Keratinocyte (primary cell): ENCODE measurements around the gene ENKUR. TPM values are rescaled to one million over a fixed set of nuclear protein-coding genes. Genes with fewer than 3 reads are reported as not detected.

Experiments
- DNase-seq: peaks from one replicate; pipeline ENCODE4 v3.0.0-alpha.2; 2011; ENCODE audit warnings: low read depth, missing footprints, low spot score
- FAIRE-seq: peaks from 2 replicates; lab custom pipeline; 2011; peaks lifted over from hg19 to GRCh38; lab: Jason Lieb, UNC
- H2AFZ ChIP-seq: 2 replicates; pipeline ENCODE4 v1.6.0; 2012; ENCODE audit warnings: low read length, control low read depth, inconsistent platforms; ENCODE audit not compliant: control insufficient read depth
- H3K27ac ChIP-seq: 2 replicates; pipeline ENCODE4 v1.5.1; 2011; ENCODE audit warnings: low read length; ENCODE audit not compliant: control insufficient read depth, insufficient read depth
- H3K27me3 ChIP-seq: 3 replicates; pipeline ENCODE4 v1.6.0; 2011; ENCODE audit warnings: low read length; ENCODE audit not compliant: control insufficient read depth, insufficient read depth; ENCODE audit errors: extremely low read depth
- H3K36me3 ChIP-seq, 2 experiments: 2 replicates in 1 of 2; 3 replicates in 1 of 2; pipeline ENCODE4 v1.5.1; 2011; ENCODE audit warnings: low read length in 2 of 2, mild to moderate bottlenecking in 1 of 2; ENCODE audit not compliant: control insufficient read depth in 2 of 2, insufficient read depth in 2 of 2; ENCODE audit errors: extremely low read depth in 1 of 2
- H3K4me1 ChIP-seq: 3 replicates; pipeline ENCODE4 v1.5.1; 2011; ENCODE audit warnings: low read length; ENCODE audit not compliant: control insufficient read depth, insufficient read depth; ENCODE audit errors: extremely low read depth
- H3K4me2 ChIP-seq: 3 replicates; pipeline ENCODE4 v1.6.0; 2011; ENCODE audit warnings: low read depth, low read length; ENCODE audit not compliant: control insufficient read depth, insufficient read depth; ENCODE audit errors: extremely low read depth
- H3K4me3 ChIP-seq, 3 experiments: fragments of 200-600 bp in 1 of 3; sonication (generic) in 1 of 3; 2 replicates in 2 of 3; 3 replicates in 1 of 3; pipeline ENCODE4 v1.5.1; 2011 to 2016; ENCODE audit warnings: low read length in 3 of 3, mild to moderate bottlenecking in 3 of 3, control low read depth in 2 of 3, inconsistent platforms in 1 of 3, low read depth in 1 of 3, mixed read lengths in 1 of 3, mixed run types in 1 of 3, moderate library complexity in 1 of 3; ENCODE audit not compliant: control insufficient read depth in 2 of 3, insufficient read depth in 2 of 3; ENCODE audit errors: extremely low read depth in 1 of 3
- H3K79me2 ChIP-seq: 2 replicates; pipeline ENCODE4 v1.6.0; 2012; ENCODE audit warnings: low read length; ENCODE audit not compliant: control insufficient read depth, insufficient read depth
- H3K9ac ChIP-seq: 3 replicates; pipeline ENCODE4 v1.6.0; 2011; ENCODE audit warnings: low read length; ENCODE audit not compliant: control insufficient read depth, insufficient read depth; ENCODE audit errors: extremely low read depth
- H3K9me1 ChIP-seq: 3 replicates; pipeline ENCODE4 v1.6.0; 2011; ENCODE audit warnings: low read length; ENCODE audit not compliant: control insufficient read depth, insufficient read depth; ENCODE audit errors: extremely low read depth
- H3K9me3 ChIP-seq: 2 replicates; pipeline ENCODE4 v1.5.1; 2012; ENCODE audit warnings: low read depth, low read length; ENCODE audit not compliant: control insufficient read depth
- H4K20me1 ChIP-seq: 3 replicates; pipeline ENCODE4 v1.6.0; 2011; ENCODE audit warnings: low read length; ENCODE audit not compliant: control insufficient read depth, insufficient read depth; ENCODE audit errors: extremely low read depth
- EZH2 ChIP-seq: IDR thresholded peaks from one replicate; pipeline ENCODE4 v1.6.1; 2012; ENCODE audit warnings: inconsistent platforms, mild to moderate bottlenecking, low read length, moderate library complexity
- dilution Hi-C: fragments of 300-500 bp; cut with MboI; formaldehyde crosslinking; loops from one replicate; pipeline ENCODE4 v1.7.0; 2020; ENCODE audit warnings: low sequenced_read_pairs; ENCODE audit not compliant: extremely low pct_ligation_motif_present
- polyA plus RNA-seq, 5 experiments: library from polyadenylated mRNA; depleted of rRNA in 3 of 5; stranded (reverse) in 3 of 5; stranded (forward) in 1 of 5; unstranded in 1 of 5; fragments of >200 nt; gene quantifications; 1 replicate in 1 of 5; 2 replicates in 3 of 5; 3 replicates in 1 of 5; pipeline versions ENCODE4 v1.2.1 to v1.2.3, GENCODE V29; 2011 to 2012; ENCODE audit warnings: missing spikeins in 2 of 5, low read depth in 1 of 5, low replicate concordance in 1 of 5
- TF ChIP-seq, protein P1 (sequence below), 3 experiments: IDR thresholded peaks in 1 of 3; conservative IDR thresholded peaks in 1 of 3; optimal IDR thresholded peaks in 1 of 3; 2 replicates in 2 of 3; 3 replicates in 1 of 3; pipeline versions ENCODE3 to v1.5.1; 2011; ENCODE audit warnings: low read length in 3 of 3, mild to moderate bottlenecking in 3 of 3, moderate library complexity in 2 of 3, control low read depth in 1 of 3, inconsistent platforms in 1 of 3; ENCODE audit not compliant: insufficient read depth in 2 of 3; ENCODE audit errors: extremely low read depth in 1 of 3

Gene ENKUR
- polyA plus RNA-seq, 1 donor (not counting 4 experiments of a cell fraction or from before 2014, with no cell fraction given) = 0.03 TPM

DNA sequence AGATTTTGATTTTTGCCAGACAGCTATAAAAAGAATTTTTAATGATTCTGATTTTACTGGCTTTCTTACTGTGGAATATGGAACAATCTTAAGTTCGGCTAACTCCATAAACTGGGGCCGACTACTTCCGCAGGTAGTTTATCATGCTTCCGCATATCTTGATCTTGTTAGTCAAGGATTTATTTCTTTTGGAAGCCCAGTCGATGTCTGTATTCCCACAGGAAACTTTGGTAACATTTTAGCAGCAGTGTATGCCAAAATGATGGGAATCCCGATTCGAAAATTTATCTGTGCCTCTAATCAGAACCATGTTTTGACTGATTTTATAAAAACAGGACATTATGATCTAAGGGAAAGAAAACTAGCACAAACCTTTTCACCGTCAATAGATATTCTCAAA lies 8.6 kb upstream of the ENKUR start:
- dilution Hi-C loops = no loop called here
- H3K27ac ChIP-seq = no peak overlapping the region
- H2AFZ ChIP-seq = no peak overlapping the region
- H4K20me1 ChIP-seq = no peaks in the 10 kb centered on the region
- no peaks in the 10 kb centered on the region for H3K4me1 ChIP-seq
- no peaks in the 10 kb centered on the region for H3K79me2 ChIP-seq
- H3K27me3 ChIP-seq = no peaks in the 10 kb centered on the region
- H3K36me3 ChIP-seq = no peaks in the 10 kb centered on the region
- FAIRE-seq = no peak
- no peak overlapping the region for H3K9ac ChIP-seq
- no peaks in the 10 kb centered on the region for H3K9me1 ChIP-seq
- TF ChIP-seq, protein P1, sequence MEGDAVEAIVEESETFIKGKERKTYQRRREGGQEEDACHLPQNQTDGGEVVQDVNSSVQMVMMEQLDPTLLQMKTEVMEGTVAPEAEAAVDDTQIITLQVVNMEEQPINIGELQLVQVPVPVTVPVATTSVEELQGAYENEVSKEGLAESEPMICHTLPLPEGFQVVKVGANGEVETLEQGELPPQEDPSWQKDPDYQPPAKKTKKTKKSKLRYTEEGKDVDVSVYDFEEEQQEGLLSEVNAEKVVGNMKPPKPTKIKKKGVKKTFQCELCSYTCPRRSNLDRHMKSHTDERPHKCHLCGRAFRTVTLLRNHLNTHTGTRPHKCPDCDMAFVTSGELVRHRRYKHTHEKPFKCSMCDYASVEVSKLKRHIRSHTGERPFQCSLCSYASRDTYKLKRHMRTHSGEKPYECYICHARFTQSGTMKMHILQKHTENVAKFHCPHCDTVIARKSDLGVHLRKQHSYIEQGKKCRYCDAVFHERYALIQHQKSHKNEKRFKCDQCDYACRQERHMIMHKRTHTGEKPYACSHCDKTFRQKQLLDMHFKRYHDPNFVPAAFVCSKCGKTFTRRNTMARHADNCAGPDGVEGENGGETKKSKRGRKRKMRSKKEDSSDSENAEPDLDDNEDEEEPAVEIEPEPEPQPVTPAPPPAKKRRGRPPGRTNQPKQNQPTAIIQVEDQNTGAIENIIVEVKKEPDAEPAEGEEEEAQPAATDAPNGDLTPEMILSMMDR (optimal IDR thresholded peaks at IDR 0.05 in 1 of 3, IDR thresholded peaks at IDR 0.05 in 1 of 3, conservative IDR thresholded peaks at IDR 0.05 in 1 of 3; ENCODE audit: extremely low read depth in 1 of 3, insufficient read depth in 2 of 3, low read length in 3 of 3) = no peak
- TF ChIP-seq EZH2 = no peak
- H3K4me3 ChIP-seq = no peak overlapping the region
- no peak for DNase-seq
- no peaks in the 10 kb centered on the region for H3K9me3 ChIP-seq
- H3K4me2 ChIP-seq = no peak overlapping the region

DNA sequence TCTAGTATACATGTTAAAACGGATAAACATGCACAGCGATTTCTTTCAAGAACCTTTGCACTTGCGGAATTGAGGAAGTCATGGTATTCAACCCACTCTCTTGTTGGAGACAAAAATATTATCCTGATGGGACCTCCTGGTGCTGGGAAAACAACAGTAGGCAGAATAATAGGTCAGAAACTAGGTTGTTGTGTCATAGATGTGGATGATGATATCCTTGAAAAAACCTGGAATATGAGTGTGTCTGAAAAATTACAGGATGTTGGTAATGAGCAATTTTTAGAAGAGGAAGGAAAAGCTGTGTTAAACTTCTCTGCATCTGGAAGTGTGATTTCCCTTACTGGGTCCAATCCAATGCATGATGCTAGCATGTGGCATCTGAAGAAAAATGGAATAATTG lies 7.3 kb upstream of the ENKUR start:
- FAIRE-seq (no peak), DNase-seq (no peak)
- Histone ChIP-seq H3K79me2 (no peaks in the 10 kb centered on the region), H3K4me2 (no peak overlapping the region), H2AFZ (no peak overlapping the region), H4K20me1 (no peaks in the 10 kb centered on the region), H3K36me3 (no peaks in the 10 kb centered on the region), H3K4me1 (no peaks in the 10 kb centered on the region), H3K9me1 (no peaks in the 10 kb centered on the region), H3K9me3 (no peaks in the 10 kb centered on the region), H3K27me3 (no peaks in the 10 kb centered on the region), H3K4me3 (no peak overlapping the region), H3K9ac (no peak overlapping the region), H3K27ac (no peak overlapping the region)
- dilution Hi-C loops = no loop called here
- TF ChIP-seq, protein P1 (optimal IDR thresholded peaks at IDR 0.05 in 1 of 3, IDR thresholded peaks at IDR 0.05 in 1 of 3, conservative IDR thresholded peaks at IDR 0.05 in 1 of 3; ENCODE audit: extremely low read depth in 1 of 3, insufficient read depth in 2 of 3, low read length in 3 of 3) = no peak
- no peak for TF ChIP-seq EZH2
